ENCODE data around the gene CDC42BPB.
A peak's percentile ranks its signal among the peaks of the same experiment; 100 is the strongest.

Gene CDC42BPB

GRCh38 chr14:102937331-102938175, 119.8 kb downstream of the CDC42BPB start:
- Histone ChIP-seq H4K20me1 (peaks cover 0 to 18% (median 0%) of the 10 kb centered on the region in 11 experiments; a peak in 2 of 22 replicates), H3K27ac (no peak overlapping the region), H3K4me1 (peaks cover 9 to 58% (median 41%) of the 10 kb centered on the region in 10 experiments; a peak in 19 of 20 replicates), H3K36me3 (peaks cover 0 to 23% (median 0%) of the 10 kb centered on the region in 11 experiments; a peak in 4 of 22 replicates), H3K27me3 (no peaks in the 10 kb centered on the region), H3K4me2 (no peak overlapping the region), H3K9ac (no peak overlapping the region), H3K9me3 (replicated peaks in 1 of 11) (no peaks in the 10 kb centered on the region), H3K4me3 (no peak overlapping the region)
- TF ChIP-seq Cebpa-rat (IDR thresholded peaks at IDR 0.05): no peak

- peaks cover 0 to 23% (median 0%) of the 10 kb centered on the region in 11 experiments; a peak in 6 of 22 replicates for H3K36me3 ChIP-seq
Observed at GRCh38 chr14:102935756-102936155, 121.6 kb downstream of the CDC42BPB start.

GRCh38 chr14:102933618-102934231, 123.6 kb downstream of the CDC42BPB start:
- peak overlapping the region in 7 of 11 experiments; percentile 9 to 56 (median 53); a peak in 11 of 22 replicates for H3K4me2 ChIP-seq

More at GRCh38 chr14:102935756-102936155, 121.6 kb downstream of the CDC42BPB start:
- no peak overlapping the region for H3K9ac ChIP-seq
- no peaks in the 10 kb centered on the region for H3K9me3 ChIP-seq (replicated peaks in 1 of 11)
- TF ChIP-seq Cebpa-rat (IDR thresholded peaks at IDR 0.05): no peak
- H3K27me3 ChIP-seq: peaks cover 0 to 5% (median under 1%) of the 10 kb centered on the region in 11 experiments; a peak in 14 of 22 replicates
- H3K4me3 ChIP-seq: no peak overlapping the region
- no peak overlapping the region for H3K27ac ChIP-seq
- peaks cover 0 to 52% (median 33%) of the 10 kb centered on the region in 10 experiments; a peak in 16 of 20 replicates for H3K4me1 ChIP-seq
- peaks cover 0 to 24% (median 3%) of the 10 kb centered on the region in 11 experiments; a peak in 10 of 22 replicates for H4K20me1 ChIP-seq
- H3K4me2 ChIP-seq: peak overlapping the region in 1 of 11 experiments; percentile 8; a peak in 1 of 22 replicates

GRCh38 chr14:102932484-102933248, 124.7 kb downstream of the CDC42BPB start:
- Histone ChIP-seq H3K4me3 (no peak overlapping the region), H4K20me1 (peaks cover 0 to 33% (median 15%) of the 10 kb centered on the region in 11 experiments; a peak in 11 of 22 replicates), H3K9me3 (replicated peaks in 1 of 11) (no peaks in the 10 kb centered on the region), H3K4me2 (peak overlapping the region in 3 of 11 experiments; percentile 53 to 56 (median 53); a peak in 1 of 22 replicates), H3K27ac (no peak overlapping the region), H3K36me3 (peaks cover 0 to 12% (median 0%) of the 10 kb centered on the region in 11 experiments; a peak in 4 of 22 replicates), H3K9ac (no peak overlapping the region), H3K4me1 (peaks cover 25 to 62% (median 45%) of the 10 kb centered on the region in 10 experiments), H3K27me3 (peaks cover 19 to 31% (median 23%) of the 10 kb centered on the region in 11 experiments)
- no peak for TF ChIP-seq Cebpa-rat (IDR thresholded peaks at IDR 0.05)

More at GRCh38 chr14:102933618-102934231, 123.6 kb downstream of the CDC42BPB start:
- H3K4me1 ChIP-seq: peaks cover 14 to 54% (median 35%) of the 10 kb centered on the region in 10 experiments
- H3K9ac ChIP-seq: no peak overlapping the region
- no peak for TF ChIP-seq Cebpa-rat (IDR thresholded peaks at IDR 0.05)
- H3K9me3 ChIP-seq (replicated peaks in 1 of 11): no peaks in the 10 kb centered on the region
- peaks cover 18 to 25% (median 21%) of the 10 kb centered on the region in 11 experiments for H3K27me3 ChIP-seq
- H3K36me3 ChIP-seq: peaks cover 0 to 12% (median 0%) of the 10 kb centered on the region in 11 experiments; a peak in 4 of 22 replicates
- no peak overlapping the region for H3K27ac ChIP-seq
- H3K4me3 ChIP-seq: no peak overlapping the region
- peaks cover 0 to 33% (median 15%) of the 10 kb centered on the region in 11 experiments; a peak in 11 of 22 replicates for H4K20me1 ChIP-seq

- Histone ChIP-seq H4K20me1 (peaks cover 0 to 33% (median 15%) of the 10 kb centered on the region in 11 experiments; a peak in 11 of 22 replicates), H3K27ac (no peak overlapping the region), H3K9me3 (replicated peaks in 1 of 11) (no peaks in the 10 kb centered on the region), H3K4me1 (peaks cover 25 to 68% (median 50%) of the 10 kb centered on the region in 10 experiments), H3K36me3 (peaks cover 0 to 12% (median 0%) of the 10 kb centered on the region in 11 experiments; a peak in 4 of 22 replicates), H3K9ac (no peak overlapping the region), H3K4me2 (peak overlapping the region in 3 of 11 experiments; percentile 4 to 12 (median 7); a peak in 1 of 22 replicates), H3K4me3 (no peak overlapping the region), H3K27me3 (peaks cover 19 to 36% (median 23%) of the 10 kb centered on the region in 11 experiments)
- no peak for TF ChIP-seq Cebpa-rat (IDR thresholded peaks at IDR 0.05)
Observed at GRCh38 chr14:102931580-102932285, 125.6 kb downstream of the CDC42BPB start.

- Histone ChIP-seq H4K20me1 (peaks cover 0 to 33% (median 15%) of the 10 kb centered on the region in 11 experiments; a peak in 11 of 22 replicates), H3K27ac (no peak overlapping the region), H3K4me3 (no peak overlapping the region), H3K9ac (no peak overlapping the region), H3K9me3 (replicated peaks in 1 of 11) (no peaks in the 10 kb centered on the region), H3K27me3 (peaks cover 19 to 36% (median 23%) of the 10 kb centered on the region in 11 experiments), H3K4me2 (peak overlapping the region in 7 of 11 experiments; percentile 96 to 99 (median 98); a peak in 11 of 22 replicates), H3K4me1 (peaks cover 25 to 63% (median 50%) of the 10 kb centered on the region in 10 experiments), H3K36me3 (peaks cover 0 to 12% (median 0%) of the 10 kb centered on the region in 11 experiments; a peak in 4 of 22 replicates)
- no peak for TF ChIP-seq Cebpa-rat (IDR thresholded peaks at IDR 0.05)
Observed at GRCh38 chr14:102930753-102931579, 126.4 kb downstream of the CDC42BPB start.
